Fibroblast of upper back skin (primary cell): ENCODE results near the gene GCFC2.

Experiments used
- DNase-seq: peaks from one replicate; pipeline ENCODE4 v3.0.0-alpha.2; 2013

The GCFC2 gene

DNA sequence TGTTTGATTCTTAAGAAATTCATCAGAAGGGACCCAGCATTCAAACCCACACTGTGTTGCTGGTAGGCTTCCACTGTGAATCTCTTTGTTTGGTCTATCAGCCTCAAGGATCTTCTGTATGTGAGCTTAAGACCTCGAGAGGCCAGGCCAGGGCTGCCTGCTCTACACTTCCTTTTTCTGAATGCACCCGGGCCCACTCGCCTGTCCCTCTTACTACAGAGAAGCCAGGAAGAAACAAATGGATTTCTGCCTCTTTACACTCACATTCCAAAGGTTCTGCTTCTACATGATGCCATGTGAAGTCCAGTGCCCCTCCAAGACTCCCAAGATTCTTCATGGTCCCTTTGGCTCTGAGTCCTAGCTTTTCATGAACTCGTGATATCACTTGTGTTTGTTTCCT is 89.5 kb downstream of the GCFC2 start:
- no peak for DNase-seq

DNA sequence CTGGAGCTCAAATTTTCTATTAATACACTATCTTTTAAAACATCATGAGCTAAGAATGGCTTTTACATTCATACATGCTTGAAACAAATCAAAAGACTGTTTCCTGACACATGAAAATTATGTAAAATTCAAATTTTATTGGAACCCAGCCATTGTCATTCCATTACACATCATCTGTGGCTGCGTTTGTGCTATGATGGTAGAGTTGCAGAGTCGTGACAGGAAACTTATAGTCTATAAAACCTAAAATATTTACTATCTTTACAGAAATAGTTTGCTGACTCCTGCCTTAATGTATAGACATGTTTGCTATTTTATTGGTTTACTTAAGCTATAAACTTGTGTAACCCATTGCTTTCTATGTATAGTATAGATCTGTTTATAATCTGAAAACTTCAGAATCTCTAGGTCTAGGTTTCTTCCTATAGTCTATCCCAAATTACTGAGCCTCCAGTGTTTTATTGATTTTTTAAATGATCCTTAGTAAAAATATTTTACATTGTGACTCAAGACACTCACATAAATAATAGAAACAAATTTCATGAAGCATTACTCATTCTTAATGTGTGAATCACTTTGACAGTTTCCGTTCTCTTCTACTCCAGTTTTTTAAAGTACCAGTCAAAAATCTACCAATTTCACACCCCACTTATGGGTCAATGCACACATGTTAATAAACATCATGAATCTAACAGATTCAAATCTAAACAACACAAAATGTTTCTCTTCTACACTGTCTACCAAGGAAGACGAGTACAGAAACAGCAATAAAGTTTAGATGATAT is 90.6 kb downstream of the GCFC2 start:
- peak; percentile 31 for DNase-seq

DNA sequence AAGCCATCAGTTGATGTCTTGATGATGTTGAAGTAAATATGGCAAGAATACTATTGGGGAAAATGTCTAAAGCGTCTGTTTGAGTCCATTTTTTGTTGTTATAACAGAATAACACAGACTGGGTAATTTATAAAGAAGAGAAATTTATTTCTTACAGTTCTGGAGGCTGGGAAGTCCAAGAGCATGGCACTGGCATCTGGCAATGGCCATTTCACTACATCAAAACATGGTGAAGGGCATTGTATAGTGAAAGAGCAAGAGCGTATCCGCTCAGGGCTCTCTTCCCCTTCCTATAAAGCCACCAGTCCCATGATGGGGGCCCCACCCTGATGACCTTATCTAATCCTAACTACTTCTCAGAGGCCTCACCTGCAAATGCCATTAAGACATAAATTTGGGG is 93.8 kb downstream of the GCFC2 start:
- DNase-seq = no peak

DNA sequence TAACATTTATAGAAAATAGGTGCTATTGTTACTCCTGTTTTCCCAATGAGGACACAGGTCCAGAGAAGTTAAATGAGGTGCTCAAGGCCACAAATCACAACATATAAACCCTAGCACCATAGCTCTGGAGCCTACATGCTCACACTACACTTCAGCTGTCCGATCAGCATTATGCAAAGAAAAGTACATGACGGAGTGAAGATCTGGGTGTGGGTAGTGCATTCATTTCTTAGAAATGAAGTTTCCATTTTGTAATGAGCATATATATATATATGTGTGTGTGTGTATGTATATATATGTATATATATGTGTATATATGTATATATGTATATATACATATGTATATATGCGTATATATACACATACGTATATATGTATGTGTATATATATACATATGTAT is 94.3 kb downstream of the GCFC2 start:
- DNase-seq = no peak

DNA sequence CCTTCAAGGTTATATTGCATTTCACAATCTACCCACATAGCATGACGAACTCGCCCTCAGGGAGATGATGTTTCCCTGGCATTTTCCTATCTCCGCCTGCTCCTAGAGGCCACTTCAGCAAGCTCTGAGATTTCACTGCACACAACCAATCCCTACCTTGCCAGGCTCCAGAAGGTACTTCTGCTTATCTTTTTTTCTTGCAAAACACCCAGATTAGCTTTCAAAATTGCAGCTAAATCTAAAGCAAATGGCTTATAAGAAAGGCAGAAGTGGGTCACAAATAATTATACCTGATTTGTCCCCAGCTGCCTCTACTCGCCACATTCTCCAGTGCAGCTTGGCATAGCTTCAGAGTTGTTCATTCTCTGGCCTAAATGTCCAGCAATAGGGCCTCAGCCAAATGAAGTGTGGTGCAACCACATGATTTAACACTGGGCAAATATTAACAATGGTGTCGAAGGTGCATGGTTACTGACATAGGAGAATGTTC is 96.5 kb downstream of the GCFC2 start:
- no peak for DNase-seq

DNA sequence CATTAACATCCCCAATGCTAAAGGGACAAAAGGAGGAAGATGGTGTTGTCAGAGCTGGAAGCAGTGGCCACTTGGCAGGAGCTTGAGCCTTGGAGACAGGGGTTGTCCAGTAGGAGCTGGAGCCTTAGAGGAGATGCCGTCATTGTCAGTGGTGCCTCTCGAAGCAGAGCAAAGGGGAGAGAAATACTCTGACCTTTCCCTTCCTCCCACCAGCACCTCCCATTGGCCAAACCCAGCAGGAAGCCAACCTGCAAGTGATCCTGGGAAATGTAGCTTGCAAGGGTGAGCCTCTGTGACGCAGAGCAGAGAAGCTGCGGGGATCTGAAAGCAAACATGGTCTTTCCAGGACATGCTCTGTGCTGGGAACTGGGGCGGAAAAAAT is 97.9 kb downstream of the GCFC2 start:
- no peak for DNase-seq
